ENCODE results near the gene MBOAT7. TPM values are rescaled to one million over a fixed set of nuclear protein-coding genes. Genes with fewer than 3 reads are reported as not detected.

MBOAT7 gene
- total RNA-seq, 2 experiments from 2014 or later = 18.1 to 25.0 TPM

DNA sequence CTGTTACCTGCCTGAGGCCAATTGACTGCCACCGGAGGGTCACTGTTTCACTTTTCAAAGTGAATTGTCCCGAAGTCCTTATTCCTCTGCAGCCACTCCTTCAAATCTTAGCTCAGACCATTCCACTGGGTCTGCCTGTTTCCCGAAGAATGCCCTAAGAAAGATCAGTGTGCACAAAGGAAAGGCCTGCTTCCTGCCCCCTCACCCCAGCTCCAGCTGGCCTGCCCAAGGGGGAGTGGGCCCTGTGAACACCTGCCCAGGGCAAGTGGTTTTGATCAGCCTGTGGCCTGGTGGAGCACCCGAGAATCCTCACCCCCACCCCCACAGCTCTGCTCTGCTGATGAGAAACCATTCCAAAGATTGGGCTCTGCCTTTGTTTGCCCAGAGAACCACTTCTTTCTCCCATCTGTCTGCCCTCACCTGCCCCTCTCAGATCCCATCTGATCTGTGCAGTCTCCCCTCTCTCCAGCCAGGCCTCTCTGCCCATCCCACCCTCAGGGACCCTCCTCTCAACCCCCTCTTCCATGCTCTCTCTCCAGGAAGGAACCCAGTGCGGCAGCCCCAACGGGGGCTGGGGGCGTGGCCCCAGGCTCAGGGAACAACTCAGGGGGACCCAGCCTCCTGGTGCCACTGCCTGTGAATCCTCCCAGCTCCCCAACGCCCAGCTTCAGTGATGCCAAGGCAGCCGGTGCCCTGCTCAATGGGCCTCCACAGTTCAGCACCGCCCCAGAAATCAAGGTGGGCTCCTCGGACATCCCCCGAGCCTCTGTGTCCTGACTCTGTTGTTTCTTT is 40.2 kb downstream of the MBOAT7 start:
- Histone ChIP-seq H3K79me2 (ENCODE audit: insufficient read depth, low read depth, low read length) (no peaks in the 10 kb centered on the region), H4K20me1 (ENCODE audit: insufficient read depth, low read length) (no peaks in the 10 kb centered on the region), H3K9me3 (ENCODE audit: low read length) (no peaks in the 10 kb centered on the region), H3K9me2 (ENCODE audit: insufficient read depth, low read length) (no peaks in the 10 kb centered on the region), H3K36me3 (ENCODE audit: insufficient read depth, low read length) (peaks cover 96% of the 10 kb centered on the region), H3K4me2 (ENCODE audit: low read length) (no peak overlapping the region), H3K27ac (ENCODE audit: low read depth, low read length, poor library complexity, severe bottlenecking) (no peak overlapping the region), H2AFZ (ENCODE audit: low read length) (no peak overlapping the region), H3K4me3 (ENCODE audit: low read depth, low read length, poor library complexity, severe bottlenecking) (no peak overlapping the region), H3K4me1 (ENCODE audit: insufficient read depth, low read length, poor library complexity, severe bottlenecking) (peaks cover under 1% of the 10 kb centered on the region)
- ChIA-PET POLR2A (no interaction called here), CTCF (ENCODE audit: unreplicated experiment) (no interaction called here)
- no peak for DNase-seq (ENCODE audit: low spot score)
- intact Hi-C loops (cut with micrococcal nuclease; ENCODE audit: unreplicated experiment) = no loop called here
- TF ChIP-seq EZH2phosphoT487 (IDR thresholded peaks at IDR 0.05; ENCODE audit: borderline replicate concordance, low read depth, low read length) = no peak
- TF ChIP-seq, protein P1, sequence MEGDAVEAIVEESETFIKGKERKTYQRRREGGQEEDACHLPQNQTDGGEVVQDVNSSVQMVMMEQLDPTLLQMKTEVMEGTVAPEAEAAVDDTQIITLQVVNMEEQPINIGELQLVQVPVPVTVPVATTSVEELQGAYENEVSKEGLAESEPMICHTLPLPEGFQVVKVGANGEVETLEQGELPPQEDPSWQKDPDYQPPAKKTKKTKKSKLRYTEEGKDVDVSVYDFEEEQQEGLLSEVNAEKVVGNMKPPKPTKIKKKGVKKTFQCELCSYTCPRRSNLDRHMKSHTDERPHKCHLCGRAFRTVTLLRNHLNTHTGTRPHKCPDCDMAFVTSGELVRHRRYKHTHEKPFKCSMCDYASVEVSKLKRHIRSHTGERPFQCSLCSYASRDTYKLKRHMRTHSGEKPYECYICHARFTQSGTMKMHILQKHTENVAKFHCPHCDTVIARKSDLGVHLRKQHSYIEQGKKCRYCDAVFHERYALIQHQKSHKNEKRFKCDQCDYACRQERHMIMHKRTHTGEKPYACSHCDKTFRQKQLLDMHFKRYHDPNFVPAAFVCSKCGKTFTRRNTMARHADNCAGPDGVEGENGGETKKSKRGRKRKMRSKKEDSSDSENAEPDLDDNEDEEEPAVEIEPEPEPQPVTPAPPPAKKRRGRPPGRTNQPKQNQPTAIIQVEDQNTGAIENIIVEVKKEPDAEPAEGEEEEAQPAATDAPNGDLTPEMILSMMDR (conservative IDR thresholded peaks at IDR 0.05; ENCODE audit: low read length) = no peak
- BruUV-seq (replicated peaks) = no TSS peak

DNA sequence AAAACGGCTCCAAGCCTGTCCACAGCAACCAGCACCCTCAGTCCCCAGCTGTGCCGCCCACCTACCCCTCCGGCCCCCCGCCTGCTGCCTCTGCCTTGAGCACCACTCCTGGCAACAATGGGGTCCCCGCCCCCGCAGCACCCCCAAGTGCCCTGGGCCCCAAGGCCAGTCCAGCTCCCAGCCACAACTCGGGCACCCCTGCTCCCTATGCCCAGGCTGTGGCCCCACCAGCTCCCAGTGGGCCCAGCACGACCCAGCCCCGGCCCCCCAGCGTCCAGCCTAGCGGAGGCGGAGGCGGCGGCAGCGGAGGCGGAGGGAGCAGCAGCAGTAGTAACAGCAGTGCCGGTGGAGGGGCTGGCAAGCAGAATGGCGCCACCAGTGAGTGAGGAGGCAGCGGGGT is 41.2 kb downstream of the MBOAT7 start:
- no peak overlapping the region for H3K27ac ChIP-seq (ENCODE audit: low read depth, low read length, poor library complexity, severe bottlenecking)
- TF ChIP-seq, protein P1 (conservative IDR thresholded peaks at IDR 0.05; ENCODE audit: low read length) = no peak
- TF ChIP-seq EZH2phosphoT487 (IDR thresholded peaks at IDR 0.05; ENCODE audit: borderline replicate concordance, low read depth, low read length) = no peak
- BruUV-seq (replicated peaks) = no TSS peak
- DNase-seq (ENCODE audit: low spot score) = no peak
- CTCF ChIA-PET (ENCODE audit: unreplicated experiment) = no interaction called here
- no peak overlapping the region for H3K4me2 ChIP-seq (ENCODE audit: low read length)
- peaks cover 96% of the 10 kb centered on the region for H3K36me3 ChIP-seq (ENCODE audit: insufficient read depth, low read length)
- POLR2A ChIA-PET = no interaction called here
- no peak overlapping the region for H2AFZ ChIP-seq (ENCODE audit: low read length)
- no peaks in the 10 kb centered on the region for H4K20me1 ChIP-seq (ENCODE audit: insufficient read depth, low read length)
- no peaks in the 10 kb centered on the region for H3K9me2 ChIP-seq (ENCODE audit: insufficient read depth, low read length)
- H3K4me3 ChIP-seq (ENCODE audit: low read depth, low read length, poor library complexity, severe bottlenecking) = no peak overlapping the region
- intact Hi-C loops (cut with micrococcal nuclease; ENCODE audit: unreplicated experiment) = no loop called here
- no peaks in the 10 kb centered on the region for H3K4me1 ChIP-seq (ENCODE audit: insufficient read depth, low read length, poor library complexity, severe bottlenecking)
- H3K9me3 ChIP-seq (ENCODE audit: low read length) = no peaks in the 10 kb centered on the region
- no peaks in the 10 kb centered on the region for H3K79me2 ChIP-seq (ENCODE audit: insufficient read depth, low read depth, low read length)

DNA sequence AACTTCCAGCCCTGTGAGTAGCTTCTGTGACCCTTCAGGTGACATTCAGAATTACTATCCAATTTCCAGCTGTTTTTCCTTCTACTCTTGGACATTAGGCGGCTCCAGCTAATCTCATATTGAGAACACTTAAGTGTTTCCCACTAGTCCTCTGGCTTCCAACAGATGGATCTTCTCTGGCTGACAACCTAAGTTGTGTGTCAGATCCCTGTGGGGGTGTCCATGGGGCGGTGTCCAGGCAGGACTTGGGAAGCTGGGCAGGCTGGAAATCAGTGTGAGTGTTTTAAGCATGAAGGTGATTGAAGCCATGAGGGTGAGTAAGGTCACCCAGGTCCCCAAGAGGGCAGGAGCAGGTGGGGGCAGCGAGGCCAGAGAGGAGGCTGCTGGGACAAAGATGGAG is 41.7 kb downstream of the MBOAT7 start:
- Histone ChIP-seq H3K4me1 (ENCODE audit: insufficient read depth, low read length, poor library complexity, severe bottlenecking) (no peaks in the 10 kb centered on the region), H3K9me3 (ENCODE audit: low read length) (no peaks in the 10 kb centered on the region), H3K36me3 (ENCODE audit: insufficient read depth, low read length) (peaks cover 96% of the 10 kb centered on the region), H3K4me3 (ENCODE audit: low read depth, low read length, poor library complexity, severe bottlenecking) (no peak overlapping the region), H4K20me1 (ENCODE audit: insufficient read depth, low read length) (no peaks in the 10 kb centered on the region), H3K27ac (ENCODE audit: low read depth, low read length, poor library complexity, severe bottlenecking) (no peak overlapping the region), H3K4me2 (ENCODE audit: low read length) (no peak overlapping the region), H3K79me2 (ENCODE audit: insufficient read depth, low read depth, low read length) (no peaks in the 10 kb centered on the region), H3K9me2 (ENCODE audit: insufficient read depth, low read length) (no peaks in the 10 kb centered on the region), H2AFZ (ENCODE audit: low read length) (no peak overlapping the region)
- no peak for TF ChIP-seq EZH2phosphoT487 (IDR thresholded peaks at IDR 0.05; ENCODE audit: borderline replicate concordance, low read depth, low read length)
- TF ChIP-seq, protein P1 (conservative IDR thresholded peaks at IDR 0.05; ENCODE audit: low read length) = no peak
- ChIA-PET CTCF (ENCODE audit: unreplicated experiment) (no interaction called here), POLR2A (no interaction called here)
- intact Hi-C loops (cut with micrococcal nuclease; ENCODE audit: unreplicated experiment) = no loop called here
- no TSS peak for BruUV-seq (replicated peaks)
- no peak for DNase-seq (ENCODE audit: low spot score)
